GM12873 (cell line): ENCODE data around the gene ABLIM1.

Experiments used
- TF ChIP-seq, protein P1 (sequence below): IDR thresholded peaks from 2 replicates; pipeline ENCODE4 v1.5.1; 2012; ENCODE audit warnings: low read depth, mild to moderate bottlenecking, moderate library complexity, low read length, control low read depth; ENCODE audit not compliant: insufficient read depth; ENCODE audit errors: missing control alignments

The ABLIM1 gene

DNA sequence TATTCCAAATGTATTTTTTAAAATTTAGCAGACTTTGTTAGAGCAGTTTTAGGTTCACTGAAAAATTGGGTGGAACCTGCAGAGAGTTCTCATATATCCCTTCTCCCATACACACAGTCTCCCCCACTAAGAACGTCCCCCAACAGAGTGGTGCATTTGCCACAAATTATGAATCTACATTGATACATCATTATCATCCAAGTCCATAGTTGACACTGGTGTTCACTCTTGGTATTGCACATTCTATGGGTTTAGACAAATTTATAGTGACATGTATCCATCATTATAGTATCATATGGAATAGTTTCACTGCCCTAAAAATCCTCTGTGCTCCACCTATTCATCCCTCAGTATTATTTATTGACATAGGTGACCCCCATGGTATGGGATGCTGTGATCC, 156.4 kb downstream of the ABLIM1 start:
- TF ChIP-seq, protein P1, sequence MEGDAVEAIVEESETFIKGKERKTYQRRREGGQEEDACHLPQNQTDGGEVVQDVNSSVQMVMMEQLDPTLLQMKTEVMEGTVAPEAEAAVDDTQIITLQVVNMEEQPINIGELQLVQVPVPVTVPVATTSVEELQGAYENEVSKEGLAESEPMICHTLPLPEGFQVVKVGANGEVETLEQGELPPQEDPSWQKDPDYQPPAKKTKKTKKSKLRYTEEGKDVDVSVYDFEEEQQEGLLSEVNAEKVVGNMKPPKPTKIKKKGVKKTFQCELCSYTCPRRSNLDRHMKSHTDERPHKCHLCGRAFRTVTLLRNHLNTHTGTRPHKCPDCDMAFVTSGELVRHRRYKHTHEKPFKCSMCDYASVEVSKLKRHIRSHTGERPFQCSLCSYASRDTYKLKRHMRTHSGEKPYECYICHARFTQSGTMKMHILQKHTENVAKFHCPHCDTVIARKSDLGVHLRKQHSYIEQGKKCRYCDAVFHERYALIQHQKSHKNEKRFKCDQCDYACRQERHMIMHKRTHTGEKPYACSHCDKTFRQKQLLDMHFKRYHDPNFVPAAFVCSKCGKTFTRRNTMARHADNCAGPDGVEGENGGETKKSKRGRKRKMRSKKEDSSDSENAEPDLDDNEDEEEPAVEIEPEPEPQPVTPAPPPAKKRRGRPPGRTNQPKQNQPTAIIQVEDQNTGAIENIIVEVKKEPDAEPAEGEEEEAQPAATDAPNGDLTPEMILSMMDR, result peak; percentile 17

DNA sequence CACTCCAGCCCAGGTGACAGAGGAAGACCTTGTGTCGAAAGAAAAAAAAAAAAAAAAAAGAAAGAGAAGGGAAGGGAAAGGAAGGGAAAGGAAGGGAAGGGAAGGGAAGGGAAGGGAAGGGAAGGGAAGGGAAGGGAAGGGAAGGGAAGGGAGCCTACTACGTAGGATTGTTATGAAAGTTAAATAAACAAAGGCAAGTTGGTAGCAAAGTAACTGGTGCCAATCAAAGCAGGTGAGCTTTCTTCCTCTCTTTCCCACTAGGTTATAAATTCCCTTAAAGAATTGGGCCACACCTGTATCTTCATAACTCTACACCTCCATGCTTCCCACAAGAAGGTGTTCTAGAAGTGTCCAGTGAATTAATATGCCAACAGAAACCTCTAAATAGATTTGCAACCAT, 157.4 kb downstream of the ABLIM1 start:
- TF ChIP-seq, protein P1, result no peak

DNA sequence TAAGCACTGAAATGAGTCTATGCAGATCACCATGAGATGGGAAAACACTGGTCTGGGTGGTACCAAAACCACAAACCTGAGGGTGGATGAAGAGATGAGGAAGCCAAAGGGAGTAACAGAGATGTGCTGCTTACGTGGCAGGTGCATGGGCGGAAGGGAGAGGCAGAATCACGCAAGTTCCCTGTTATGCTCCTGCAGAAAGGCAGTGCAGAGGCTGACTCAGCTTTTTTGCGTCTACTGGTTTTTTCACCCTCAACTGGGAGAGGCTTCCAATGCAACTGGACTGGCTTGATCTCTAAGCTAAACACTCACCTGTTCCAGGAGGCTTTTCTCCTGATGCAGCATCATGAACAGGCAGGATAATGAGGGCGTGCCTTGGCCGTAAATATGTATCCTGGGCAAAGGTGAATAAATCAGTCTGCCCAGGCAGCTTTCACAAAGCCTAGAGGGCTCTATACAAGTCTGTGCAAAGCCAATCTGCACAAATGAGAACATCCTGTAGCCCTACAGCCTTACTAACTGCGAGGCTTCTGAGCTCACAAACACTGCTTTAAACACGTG, 158.4 kb downstream of the ABLIM1 start:
- TF ChIP-seq, protein P1, result no peak

DNA sequence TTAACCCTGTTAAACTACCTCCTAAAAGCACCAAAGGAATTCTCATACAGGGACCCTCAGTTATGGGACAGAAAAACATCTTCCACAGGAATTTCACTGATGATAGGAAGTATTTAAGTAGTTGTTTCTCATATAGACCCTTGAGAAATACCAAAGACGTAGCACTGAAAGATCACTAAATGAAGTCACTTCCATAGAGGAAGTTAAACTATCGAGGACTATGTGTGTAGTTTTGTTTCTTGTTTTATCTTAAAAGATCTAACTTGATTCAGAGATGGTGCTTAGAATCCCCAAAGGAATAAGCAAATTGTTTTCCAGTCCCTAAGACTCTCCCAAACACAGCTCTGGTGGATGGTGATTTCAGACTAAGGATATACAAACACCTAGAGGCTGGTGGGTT, 159.0 kb downstream of the ABLIM1 start:
- TF ChIP-seq, protein P1, result no peak

DNA sequence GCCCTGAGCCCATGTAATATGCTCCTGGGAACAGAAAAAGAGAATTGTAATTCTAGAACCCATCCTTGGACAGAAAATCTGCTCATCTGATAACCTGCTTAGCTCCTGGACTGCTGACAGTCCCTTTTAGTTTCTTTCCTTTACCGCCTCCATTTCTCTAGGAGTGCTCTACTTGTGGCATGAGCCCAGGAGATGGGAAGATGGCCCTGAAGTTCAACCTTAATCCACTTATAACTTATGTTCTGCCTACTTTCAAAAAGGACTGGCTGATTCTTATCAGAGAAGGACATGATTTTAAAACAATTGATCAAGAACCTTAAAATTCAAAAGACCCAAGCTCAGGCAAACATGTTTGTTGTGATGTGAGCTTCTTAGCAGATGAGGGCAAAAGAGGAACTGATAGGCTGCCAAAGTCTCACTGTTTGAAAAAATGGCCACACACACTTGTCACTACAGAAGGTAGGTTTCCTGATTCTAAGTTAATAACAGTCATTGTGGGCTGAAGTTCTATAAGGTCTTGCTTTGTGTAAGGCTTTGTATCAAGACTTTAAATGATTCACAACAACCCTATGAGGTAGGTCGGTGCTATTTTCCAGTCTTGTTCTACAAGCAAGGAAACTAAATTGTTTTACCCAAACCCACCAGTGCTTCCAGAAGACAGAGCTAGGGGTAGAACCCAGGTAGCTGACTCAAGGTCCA, 159.5 kb downstream of the ABLIM1 start:
- TF ChIP-seq, protein P1, result no peak

DNA sequence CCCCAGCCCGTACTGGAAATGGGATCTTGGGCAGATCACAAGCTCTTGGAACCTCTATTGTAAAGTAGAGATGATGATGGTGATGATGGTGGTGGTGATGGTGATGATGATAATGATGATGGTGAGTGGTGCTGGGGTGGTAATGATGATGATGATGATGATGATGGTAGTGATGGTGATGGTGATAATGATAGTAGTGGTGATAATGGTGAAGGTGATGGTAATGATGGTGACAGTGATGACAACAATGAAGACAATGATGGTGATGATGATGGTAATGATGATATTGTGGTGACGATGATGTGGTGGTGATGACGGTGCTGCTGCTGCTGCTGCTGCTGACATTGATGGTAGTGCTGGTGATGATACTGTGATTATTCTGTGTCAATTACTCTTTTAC, 162.8 kb downstream of the ABLIM1 start:
- TF ChIP-seq, protein P1, result no peak

DNA sequence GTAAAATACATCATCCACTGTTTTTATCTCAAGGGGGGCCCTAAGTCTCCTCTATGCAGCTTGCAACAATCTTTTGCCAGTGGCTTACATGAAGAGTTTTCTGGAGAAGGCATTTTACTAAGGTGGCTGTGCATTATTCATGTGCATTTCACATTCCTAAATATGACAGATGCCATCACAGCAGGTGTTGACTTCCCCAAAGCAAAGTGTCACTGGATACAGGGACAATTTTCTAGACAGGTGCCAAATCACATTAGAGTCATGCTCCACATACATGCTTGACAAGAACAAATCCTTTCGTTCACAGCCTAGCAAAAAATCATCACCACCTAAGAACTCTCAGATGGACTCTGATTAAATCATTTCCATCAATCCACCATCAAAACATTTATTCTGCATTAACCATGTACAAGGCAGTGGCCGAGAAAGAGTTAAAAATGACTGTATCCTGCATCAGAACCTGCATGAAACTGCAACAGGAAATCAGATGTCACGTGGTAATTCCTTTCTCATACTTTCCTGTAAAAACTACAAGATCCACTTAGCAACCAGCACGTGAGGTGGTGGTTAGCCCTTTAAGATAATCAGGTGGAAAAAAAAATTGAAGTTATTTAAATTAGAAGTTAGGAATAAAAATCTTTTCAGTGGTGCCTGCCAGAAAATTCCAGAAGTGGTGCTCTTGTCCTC, 165.6 kb downstream of the ABLIM1 start:
- TF ChIP-seq, protein P1, result no peak
